ENCODE measurements around the gene TMEM131.
"Not testable (repeated sequence)": the region's sequence is repeated elsewhere in the genome, so short reads cannot be mapped to it uniquely, and the experiment has no call there.

TMEM131 gene

GRCh38 chr2:97910403-97911205, 85.1 kb downstream of the TMEM131 start:
- no peak for DNase-seq

GRCh38 chr2:97908208-97908676, 87.5 kb downstream of the TMEM131 start:
- no peak for DNase-seq

GRCh38 chr2:97907369-97908100, 88.2 kb downstream of the TMEM131 start:
- no peak for DNase-seq

- no peak for DNase-seq
Measured at GRCh38 chr2:97906307-97906706, 89.4 kb downstream of the TMEM131 start.

- DNase-seq: no peak
Measured at GRCh38 chr2:97905294-97905693, 90.5 kb downstream of the TMEM131 start.

GRCh38 chr2:97901862-97902261, 93.9 kb downstream of the TMEM131 start:
- DNase-seq: no peak

GRCh38 chr2:97900806-97901205, 94.9 kb downstream of the TMEM131 start:
- no peak for DNase-seq

- DNase-seq: not testable (repeated sequence)
Measured at GRCh38 chr2:97893042-97893441, 102.7 kb downstream of the TMEM131 start.

- DNase-seq: no peak
Measured at GRCh38 chr2:97891611-97892010, 104.1 kb downstream of the TMEM131 start.

GRCh38 chr2:97889156-97889555, 106.6 kb downstream of the TMEM131 start:
- no peak for DNase-seq

GRCh38 chr2:97885841-97886240, 109.9 kb downstream of the TMEM131 start:
- DNase-seq: no peak

GRCh38 chr2:97880334-97880733, 115.4 kb downstream of the TMEM131 start:
- no peak for DNase-seq

- DNase-seq: no peak
Measured at GRCh38 chr2:97878865-97879264, 116.9 kb downstream of the TMEM131 start.

- not testable (repeated sequence) for DNase-seq
Measured at GRCh38 chr2:97878317-97878716, 117.4 kb downstream of the TMEM131 start.

GRCh38 chr2:97871096-97871780, 124.5 kb downstream of the TMEM131 start:
- no peak for DNase-seq

- peak; percentile 90 for DNase-seq
Measured at GRCh38 chr2:97870396-97870843, 125.3 kb downstream of the TMEM131 start.

- no peak for DNase-seq
Measured at GRCh38 chr2:97869722-97870346, 125.9 kb downstream of the TMEM131 start.

GRCh38 chr2:97868986-97869721, 126.6 kb downstream of the TMEM131 start:
- DNase-seq: no peak

GRCh38 chr2:97863829-97864228, 131.9 kb downstream of the TMEM131 start:
- DNase-seq: no peak

GRCh38 chr2:97861177-97861576, 134.6 kb downstream of the TMEM131 start:
- no peak for DNase-seq

GRCh38 chr2:97858442-97858841, 137.3 kb downstream of the TMEM131 start:
- DNase-seq: no peak

GRCh38 chr2:97857553-97857952, 138.2 kb downstream of the TMEM131 start:
- no peak for DNase-seq
